ENCODE results near the gene CAMK2A.

The CAMK2A gene

DNA sequence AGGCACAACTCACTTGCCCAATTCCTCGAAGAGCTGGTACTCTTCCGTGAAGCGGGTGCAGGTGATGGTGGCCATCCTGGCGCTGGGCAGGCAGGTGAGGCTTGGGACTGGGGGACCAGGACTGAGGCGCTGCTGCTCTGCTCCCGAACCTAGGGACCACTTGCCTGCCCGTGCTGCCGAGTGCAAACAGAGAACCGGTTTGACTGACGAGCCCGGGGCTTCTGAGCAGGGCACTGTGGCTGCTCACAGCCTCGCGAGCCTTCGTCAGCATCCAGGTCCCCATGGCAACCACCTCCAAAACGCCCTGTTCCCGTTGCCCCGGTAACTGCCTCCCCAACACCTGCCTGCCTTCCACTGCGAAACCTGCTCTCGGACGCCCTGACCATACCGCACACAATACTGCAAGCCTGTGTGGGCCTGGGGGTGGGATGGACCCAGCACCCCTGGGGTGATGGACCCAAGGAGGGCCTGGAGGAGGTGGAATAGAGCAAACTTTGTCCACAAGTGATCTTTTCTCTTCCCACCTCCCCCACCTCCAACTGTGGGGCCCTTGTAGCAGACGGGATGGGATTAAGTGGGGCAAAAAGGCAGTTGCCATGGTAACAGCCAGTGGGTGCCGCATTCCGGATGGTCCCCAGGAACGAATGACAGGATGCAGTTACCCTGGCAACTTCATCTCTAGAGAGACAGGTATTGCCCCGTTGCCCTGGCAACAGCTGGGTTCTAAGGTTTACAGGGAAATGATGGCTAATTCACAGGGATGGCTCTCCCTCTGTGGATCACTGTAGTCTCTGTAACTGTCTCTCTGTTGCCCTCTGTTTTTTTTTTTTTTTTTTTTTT, at the start of gene CAMK2A:
Gene CAMK2A (minus strand): TSS at position 223 of the 840 bp plus-strand sequence. CDS start 148 bp downstream, at position 75.
- no peak for DNase-seq (ENCODE audit: low spot score)

GRCh38 chr5:150339165-150339564, 49.6 kb upstream of the CAMK2A start:
- no peak for DNase-seq (ENCODE audit: low spot score)

DNA sequence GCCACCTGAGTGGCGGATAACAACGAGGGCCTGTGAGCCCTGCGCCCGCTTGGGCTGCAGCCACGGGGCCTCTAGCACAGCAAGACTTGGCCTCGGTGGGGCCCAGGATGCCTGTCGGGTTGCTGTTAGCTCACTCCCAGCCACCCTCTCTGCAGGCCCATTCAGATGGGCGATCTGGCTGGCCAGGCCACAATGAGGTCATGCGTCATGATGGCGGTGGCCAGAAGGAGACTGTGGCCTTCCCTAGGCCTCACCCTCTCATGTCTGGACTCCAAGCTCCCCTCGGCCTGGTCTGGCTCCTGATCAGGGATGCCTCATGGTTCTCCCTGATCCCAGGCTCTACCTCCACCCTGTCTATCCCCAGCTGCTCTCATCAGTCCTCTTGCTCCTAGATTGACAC, 49.0 kb upstream of the CAMK2A start:
- no peak for DNase-seq (ENCODE audit: low spot score)

GRCh38 chr5:150335778-150336177, 46.2 kb upstream of the CAMK2A start:
- DNase-seq (ENCODE audit: low spot score) = no peak

DNA sequence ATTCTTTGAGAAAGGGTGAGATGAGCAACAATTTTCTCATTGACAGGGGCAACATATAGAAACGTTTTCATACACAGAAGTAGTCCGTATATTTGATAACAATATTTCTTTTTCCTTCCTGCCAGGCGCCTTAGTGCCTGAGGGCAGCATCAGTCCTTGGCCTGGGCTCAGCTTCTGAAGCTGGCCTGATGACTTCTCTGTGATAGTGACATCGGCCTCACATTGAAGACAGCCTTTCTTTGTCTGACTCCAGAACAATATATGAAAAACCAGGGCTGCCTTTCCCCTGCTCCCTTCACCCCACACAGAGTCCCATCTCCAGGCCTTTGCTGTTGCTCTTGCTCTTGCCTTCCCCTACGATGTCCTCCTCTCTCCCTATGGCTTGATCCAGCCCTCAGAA, 43.8 kb upstream of the CAMK2A start:
- DNase-seq (ENCODE audit: low spot score) = no peak

DNA sequence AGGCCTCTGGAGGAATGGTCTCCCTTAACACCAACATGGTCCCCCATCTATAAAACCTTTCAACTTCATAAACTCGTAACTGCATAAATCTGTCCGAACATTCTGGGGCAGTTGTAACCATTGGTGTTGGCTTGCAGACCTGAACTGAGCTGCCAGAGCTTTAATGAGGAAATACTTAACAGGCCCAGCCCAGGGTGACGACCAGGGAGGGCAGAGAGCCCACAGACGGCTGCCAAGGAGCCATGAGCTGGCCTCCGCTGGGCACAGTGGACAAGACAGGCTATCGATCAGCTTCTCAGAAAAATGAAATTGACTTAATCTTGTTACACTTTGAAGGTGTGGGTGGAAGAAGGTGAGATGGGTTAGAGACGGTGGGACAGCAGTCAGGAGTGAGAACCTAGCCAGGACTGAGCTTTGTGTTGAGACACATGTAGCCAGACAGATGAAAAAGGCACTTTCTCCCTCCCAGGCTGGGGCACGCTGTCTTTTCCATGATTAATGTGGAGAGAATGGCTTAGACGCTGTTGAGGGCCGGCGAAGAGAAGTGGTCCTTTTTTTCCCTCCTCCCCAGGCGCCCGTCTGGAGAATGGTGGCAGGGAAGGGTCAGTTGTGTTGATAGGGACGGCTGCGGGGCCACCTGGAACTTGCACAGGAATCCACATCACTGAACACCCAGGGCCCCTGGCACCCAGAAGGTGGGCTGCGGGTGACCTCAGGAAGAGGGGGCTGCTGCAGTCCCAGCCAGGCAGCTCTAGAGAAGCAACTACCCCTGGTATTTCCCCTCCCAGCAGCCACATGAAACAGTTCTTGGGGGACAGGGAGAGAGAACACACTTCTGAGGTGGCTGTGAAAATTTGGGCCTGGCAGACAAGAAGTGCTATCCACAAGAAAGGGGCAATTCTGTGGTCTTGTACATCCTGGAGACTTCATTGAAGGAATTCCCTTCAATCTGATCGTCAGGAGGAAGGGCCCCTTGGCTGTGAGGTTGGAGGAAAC, 40.6 kb upstream of the CAMK2A start:
- no peak for DNase-seq (ENCODE audit: low spot score)

DNA sequence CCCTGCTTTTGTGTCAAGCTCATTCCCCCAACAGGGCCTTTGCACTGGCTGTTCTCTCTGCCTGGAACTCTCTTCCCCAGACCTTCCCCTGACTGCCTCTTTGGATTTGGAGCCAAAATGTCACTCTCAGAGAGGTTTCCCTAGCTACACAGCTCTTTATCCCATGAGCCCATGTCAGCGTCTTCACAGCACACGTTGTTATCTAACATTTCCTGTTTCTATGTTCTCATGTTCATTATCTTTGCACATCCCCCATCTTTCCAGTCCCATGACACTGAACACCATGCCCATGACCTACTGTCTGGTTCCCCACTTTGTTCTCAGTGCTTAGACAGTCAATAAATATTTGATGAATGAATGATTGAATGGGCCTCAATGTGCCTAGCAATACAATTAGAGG, 39.5 kb upstream of the CAMK2A start:
- no peak for DNase-seq (ENCODE audit: low spot score)

- no peak for DNase-seq (ENCODE audit: low spot score)
Observed at GRCh38 chr5:150328515-150328914, 38.9 kb upstream of the CAMK2A start.

- DNase-seq (ENCODE audit: low spot score) = no peak
Observed at GRCh38 chr5:150327139-150327538, 37.6 kb upstream of the CAMK2A start.

DNA sequence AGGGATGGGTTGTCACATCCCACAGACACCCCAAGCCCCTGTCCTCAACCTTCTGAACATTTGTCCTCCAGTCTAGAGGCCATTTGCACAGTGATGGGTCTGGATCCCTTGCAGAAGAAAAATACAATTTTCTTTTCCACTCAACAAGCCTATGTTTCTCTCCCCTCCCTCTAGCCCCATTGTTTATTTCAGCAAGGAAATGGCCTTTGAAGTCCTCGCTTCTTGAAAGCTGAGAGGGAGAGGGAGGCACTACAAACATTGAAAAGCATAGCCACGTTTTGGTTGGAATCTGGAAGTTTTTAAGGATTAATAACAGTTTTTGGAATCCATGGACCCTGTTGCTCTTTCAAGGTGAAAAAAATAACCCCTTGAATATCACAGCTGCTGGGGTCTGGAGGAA, 37.1 kb upstream of the CAMK2A start:
- DNase-seq (ENCODE audit: low spot score) = no peak

DNA sequence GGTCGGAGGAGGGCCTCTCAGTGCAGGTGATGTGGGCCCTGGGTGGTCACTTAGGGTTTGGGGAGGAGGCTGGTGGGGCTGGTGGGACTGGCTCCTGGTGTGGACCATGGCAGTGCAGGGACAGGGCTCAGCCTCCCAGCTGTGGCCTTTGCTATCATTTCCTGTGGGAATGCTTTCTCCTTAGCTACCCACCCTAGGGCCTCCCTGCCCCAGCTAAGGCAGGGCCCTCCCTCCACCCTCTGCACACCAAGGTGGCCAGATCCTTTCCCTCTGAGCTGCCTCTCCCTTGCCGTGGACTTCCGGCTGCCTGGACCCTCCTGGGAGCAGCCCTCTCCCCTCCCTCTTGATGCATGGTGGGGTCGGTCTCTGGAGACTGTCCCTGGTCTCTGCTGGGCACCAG, 35.9 kb upstream of the CAMK2A start:
- no peak for DNase-seq (ENCODE audit: low spot score)

DNA sequence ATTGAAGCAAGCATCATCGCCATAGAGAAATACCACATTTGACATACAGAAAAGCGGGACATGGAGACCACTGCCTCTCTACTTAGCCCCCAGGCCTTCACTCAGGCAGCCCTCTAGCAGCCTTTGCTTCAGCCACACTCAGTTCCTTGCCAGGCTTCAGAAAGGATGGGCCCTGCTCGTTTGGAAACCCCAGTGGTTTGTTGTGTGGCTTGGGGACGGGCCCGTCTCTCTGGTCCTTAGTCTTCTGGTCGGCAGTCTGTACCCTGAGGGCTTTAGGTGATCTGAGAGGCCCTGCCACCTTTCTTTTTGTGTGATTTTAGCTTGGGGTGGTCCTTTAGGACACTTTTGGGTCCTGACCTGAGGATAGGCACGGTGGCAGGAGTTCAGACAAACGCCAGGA, 34.2 kb upstream of the CAMK2A start:
- no peak for DNase-seq (ENCODE audit: low spot score)

GRCh38 chr5:150323092-150323491, 33.5 kb upstream of the CAMK2A start:
- no peak for DNase-seq (ENCODE audit: low spot score)

DNA sequence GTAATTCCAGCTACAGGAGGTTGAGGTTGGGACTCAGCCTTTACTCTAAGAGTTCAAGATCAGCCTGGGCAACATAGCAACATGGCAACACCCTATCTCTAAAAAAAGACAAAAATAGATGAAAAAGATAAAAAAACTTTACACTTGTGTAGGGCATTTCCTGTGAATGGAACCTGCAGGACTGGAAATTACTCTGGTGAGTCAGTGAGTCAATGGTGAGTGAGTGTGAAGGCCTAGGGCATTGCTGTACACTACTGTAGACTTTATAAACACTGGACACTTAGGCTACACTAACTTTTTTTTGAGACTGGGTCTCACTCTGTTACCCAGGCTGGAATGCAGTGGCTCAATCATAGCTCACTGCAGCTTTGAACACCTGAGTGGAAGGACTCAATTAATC, 32.6 kb upstream of the CAMK2A start:
- DNase-seq (ENCODE audit: low spot score) = no peak

GRCh38 chr5:150321784-150322183, 32.2 kb upstream of the CAMK2A start:
- no peak for DNase-seq (ENCODE audit: low spot score)

- DNase-seq (ENCODE audit: low spot score) = no peak
Observed at GRCh38 chr5:150321211-150321610, 31.6 kb upstream of the CAMK2A start.

- peak; percentile 47 for DNase-seq (ENCODE audit: low spot score)
Observed at GRCh38 chr5:150320044-150320613, 30.6 kb upstream of the CAMK2A start.

DNA sequence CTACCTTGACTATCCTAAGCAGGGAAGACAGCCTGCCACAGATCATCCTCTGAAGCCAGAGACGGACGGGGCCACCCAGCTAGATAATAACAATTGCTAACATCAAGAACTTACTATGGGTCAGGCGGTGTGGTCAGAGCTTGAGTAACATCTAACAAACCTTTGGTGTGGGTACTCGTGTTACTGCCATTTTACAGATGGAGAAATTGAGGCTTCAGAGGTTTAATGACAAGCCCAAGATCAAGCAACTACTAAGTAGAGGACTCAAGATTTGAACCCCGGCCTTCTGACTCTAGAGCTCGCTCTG, 29.9 kb upstream of the CAMK2A start:
- DNase-seq (ENCODE audit: low spot score) = no peak

DNA sequence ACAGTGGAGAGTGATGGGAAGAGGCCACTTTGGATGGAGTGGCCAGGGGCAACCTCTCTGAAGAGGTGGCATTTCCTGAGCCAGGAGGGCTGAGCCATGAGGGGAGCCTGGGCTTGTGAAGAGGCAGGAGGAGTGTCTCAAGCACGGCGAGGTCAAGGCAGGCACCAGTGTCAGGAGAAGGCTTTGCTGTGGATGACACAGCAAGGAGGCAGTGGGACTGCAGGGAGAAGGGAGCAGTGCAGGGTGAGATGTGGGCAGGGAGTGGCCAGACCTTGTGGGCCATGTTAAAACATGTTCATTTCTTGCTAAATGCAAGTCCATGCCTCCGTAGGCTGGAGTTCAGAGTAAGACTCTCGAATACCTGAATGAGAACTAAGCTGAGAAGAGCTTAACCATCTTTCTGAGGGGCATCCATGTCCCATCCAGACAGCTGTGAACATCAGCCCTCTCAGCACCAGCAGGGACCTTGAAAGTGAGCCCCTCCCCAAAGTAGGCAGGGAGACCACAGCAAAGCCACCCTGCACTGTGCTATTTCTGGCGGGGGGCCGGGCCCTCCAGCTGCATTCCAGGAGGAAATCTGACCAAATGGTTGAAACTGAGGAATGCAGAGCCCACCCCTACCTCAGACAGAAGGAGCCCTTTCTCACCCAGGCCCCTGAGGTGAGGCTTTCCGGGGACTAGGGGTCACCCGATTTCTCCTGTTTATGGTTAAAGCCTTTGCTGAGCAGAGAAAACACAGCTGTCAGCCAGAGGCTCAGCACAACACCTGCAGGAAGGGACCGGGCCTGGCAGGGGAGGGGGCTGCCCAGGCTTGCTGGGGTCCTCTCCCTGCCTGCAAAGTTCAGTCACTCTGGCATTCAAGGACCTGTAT, 29.3 kb upstream of the CAMK2A start:
- no peak for DNase-seq (ENCODE audit: low spot score)

DNA sequence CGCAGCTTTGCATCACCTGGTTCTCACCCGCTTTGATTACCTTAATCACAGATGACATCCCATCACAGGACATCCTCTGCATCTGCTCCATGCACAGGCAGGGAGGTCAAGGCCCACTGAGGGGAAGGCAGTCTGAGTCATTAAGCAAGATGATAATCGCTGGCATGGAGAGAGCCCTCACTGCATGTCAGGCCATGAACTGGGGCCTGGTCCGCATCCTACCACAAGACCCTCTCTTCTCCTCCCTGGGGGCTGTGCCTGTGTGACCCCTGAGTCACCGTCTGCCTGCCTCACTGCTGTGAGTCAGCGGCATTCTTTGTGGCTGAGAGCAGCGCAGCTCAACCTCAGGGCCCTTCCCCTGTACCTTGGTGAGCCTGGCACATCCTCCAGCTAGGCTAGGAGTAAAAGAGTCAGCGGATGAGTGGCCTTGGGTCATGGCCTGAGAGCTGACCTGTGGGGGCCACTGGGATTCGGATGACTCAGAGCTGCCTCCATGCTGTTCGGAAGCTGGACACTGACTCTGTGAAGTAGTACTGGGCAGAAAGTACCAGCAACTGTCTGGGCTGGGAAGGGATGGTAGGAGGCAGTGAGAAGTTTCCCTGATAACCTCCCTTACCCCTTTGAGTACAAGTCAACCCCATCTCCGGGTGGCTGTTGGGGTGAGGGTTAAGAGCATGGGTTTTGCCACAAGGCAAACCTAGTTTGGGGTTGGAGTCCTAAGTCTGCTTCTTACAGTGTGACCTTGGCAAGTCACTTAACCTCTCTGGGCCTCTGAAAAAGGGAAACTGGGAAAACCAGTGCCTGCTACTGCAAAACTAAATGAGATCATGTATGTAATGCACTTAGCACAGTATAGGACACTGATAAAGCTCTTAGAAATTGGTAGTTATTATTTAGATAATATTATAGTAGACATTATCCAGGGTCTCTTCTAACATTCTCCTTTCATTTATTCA, 27.8 kb upstream of the CAMK2A start:
- DNase-seq (ENCODE audit: low spot score) = peak; percentile 88

- DNase-seq (ENCODE audit: low spot score) = no peak
Observed at GRCh38 chr5:150316320-150316719, 26.7 kb upstream of the CAMK2A start.

Data from SW480 (cell line).